HG02798 (cell line): ENCODE data around the gene FDPS.
"Not testable (repeated sequence)": the region's sequence is repeated elsewhere in the genome, so short reads cannot be mapped to it uniquely, and the experiment has no call there.

Experiments
- ATAC-seq: cut with Tn5 transposase; IDR thresholded peaks from one replicate; pipeline ENCODE4 v1.9.1; 2021; ENCODE audit warnings: mild to moderate bottlenecking; ENCODE audit not compliant: unreplicated experiment, poor library complexity

FDPS gene

GRCh38 chr1:155285063-155285462 is 23.6 kb upstream of the FDPS start:
- no peak for ATAC-seq

- ATAC-seq = no peak
Measured at GRCh38 chr1:155285631-155286044, 23.0 kb upstream of the FDPS start.

- ATAC-seq = no peak
Measured at GRCh38 chr1:155286544-155286943, 22.1 kb upstream of the FDPS start.

- no peak for ATAC-seq
Measured at GRCh38 chr1:155287987-155288543, 20.6 kb upstream of the FDPS start.

GRCh38 chr1:155291006-155291405 is 17.7 kb upstream of the FDPS start:
- not testable (repeated sequence) for ATAC-seq

- ATAC-seq = no peak
Measured at GRCh38 chr1:155293086-155293749, 15.4 kb upstream of the FDPS start.

- ATAC-seq = no peak
Measured at GRCh38 chr1:155294520-155295182, 14.0 kb upstream of the FDPS start.

GRCh38 chr1:155295183-155295941 is 13.3 kb upstream of the FDPS start:
- ATAC-seq = no peak

GRCh38 chr1:155295942-155296267 is 12.8 kb upstream of the FDPS start:
- ATAC-seq = no peak

- no peak for ATAC-seq
Measured at GRCh38 chr1:155296661-155297060, 12.0 kb upstream of the FDPS start.

- ATAC-seq = no peak
Measured at GRCh38 chr1:155297384-155297783, 11.3 kb upstream of the FDPS start.

- no peak for ATAC-seq
Measured at GRCh38 chr1:155300024-155300423, 8.6 kb upstream of the FDPS start.

- no peak for ATAC-seq
Measured at GRCh38 chr1:155300553-155301329, 7.9 kb upstream of the FDPS start.

GRCh38 chr1:155301342-155301841 is 7.3 kb upstream of the FDPS start, which contains the start of gene PKLR:
Gene PKLR (minus strand): TSS chr1:155301438. CDS start chr1:155301395, 43 bp downstream.
- ATAC-seq = no peak

- no peak for ATAC-seq
Measured at GRCh38 chr1:155304558-155305063, 4.1 kb upstream of the FDPS start.

- ATAC-seq = no peak
Measured at GRCh38 chr1:155305881-155306391, 2.7 kb upstream of the FDPS start.

GRCh38 chr1:155307247-155307740 is 1.4 kb upstream of the FDPS start:
- ATAC-seq = no peak

- no peak for ATAC-seq
Measured at GRCh38 chr1:155309423-155310021, 856 bp downstream of the FDPS start.

GRCh38 chr1:155313261-155313660 is 4.6 kb downstream of the FDPS start:
- no peak for ATAC-seq
